NCI-H446 treated with DMSO at 0.1 percent for 48 hours (cell line): ENCODE data around the gene IL27RA.
"Not testable (repeated sequence)": the region's sequence is repeated elsewhere in the genome, so short reads cannot be mapped to it uniquely, and the experiment has no call there.

Experiments
- DNase-seq: peaks from one replicate; lab custom pipeline; 2025; lab: John Stamatoyannopoulos, UW

The IL27RA gene

DNA sequence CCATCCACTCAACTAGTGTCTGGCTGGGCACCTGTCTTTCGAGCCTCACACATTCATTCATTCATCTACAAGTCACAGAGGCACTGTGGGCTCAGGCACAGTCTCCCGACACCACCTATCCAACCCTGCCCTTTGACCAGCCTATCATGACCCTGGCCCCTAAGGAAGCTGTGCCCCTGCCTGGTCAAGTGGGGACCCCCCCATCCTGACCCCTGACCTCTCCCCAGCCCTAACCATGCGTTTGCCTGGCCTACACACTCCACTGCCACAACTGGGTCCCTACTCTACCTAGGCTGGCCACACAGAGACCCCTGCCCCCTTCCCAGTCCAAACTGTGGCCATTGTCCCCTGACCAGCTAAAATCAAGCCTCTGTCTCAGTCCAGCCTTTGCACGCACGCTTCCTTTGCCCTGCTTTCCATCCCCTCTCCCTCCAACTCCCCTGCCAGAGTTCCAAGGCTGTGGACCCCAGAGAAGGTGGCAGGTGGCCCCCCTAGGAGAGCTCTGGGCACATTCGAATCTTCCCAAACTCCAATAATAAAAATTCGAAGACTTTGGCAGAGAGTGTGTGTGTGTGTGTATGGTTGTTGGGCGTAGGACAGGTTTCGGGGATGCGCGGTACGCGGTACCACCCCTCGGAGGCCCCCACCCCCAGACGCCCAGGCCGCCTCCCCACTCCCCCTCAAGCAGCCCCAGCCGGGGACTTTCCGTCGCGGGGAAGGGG is 404 bp upstream of the IL27RA start:
- DNase-seq, result no peak

DNA sequence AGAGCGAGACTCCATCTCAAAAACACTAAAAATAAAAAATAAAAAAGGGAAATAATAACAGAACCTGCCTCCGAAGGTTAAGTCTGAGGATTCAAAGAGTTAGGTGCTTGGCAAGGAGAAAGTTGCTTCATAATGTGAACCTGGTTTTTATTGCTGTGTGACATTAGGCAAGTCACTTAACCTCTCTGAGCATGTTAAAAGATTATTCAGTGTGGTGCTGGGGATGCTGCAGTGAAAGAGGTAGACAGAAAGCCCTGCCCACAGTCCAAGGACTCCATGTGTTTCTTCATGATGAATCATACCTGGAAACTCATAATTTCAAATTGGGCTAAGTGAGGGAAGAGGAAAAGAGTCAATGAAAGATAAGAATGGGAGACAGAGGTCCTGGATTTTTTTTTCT is 2.4 kb downstream of the IL27RA start:
- no peak for DNase-seq

DNA sequence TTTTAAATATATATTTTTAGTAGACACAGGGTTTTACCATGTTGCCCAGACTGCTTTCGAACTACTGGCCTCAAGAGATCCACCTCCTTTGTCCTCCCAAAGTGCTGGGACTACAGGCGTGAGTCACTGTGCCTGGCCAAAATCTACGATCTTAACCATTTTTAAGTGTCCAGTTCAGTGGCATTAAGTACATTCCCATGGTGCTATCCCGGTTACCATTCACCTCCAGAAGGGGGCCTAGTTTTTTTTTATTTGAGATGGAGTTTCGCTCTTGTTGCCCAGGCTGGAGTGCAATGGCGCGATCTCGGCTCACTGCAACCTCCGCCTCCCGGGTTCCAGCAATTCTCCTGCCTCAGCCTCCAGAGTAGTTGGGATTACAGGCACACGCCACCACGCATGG is 3.6 kb downstream of the IL27RA start:
- DNase-seq, result not testable (repeated sequence)

GRCh38 chr19:14035706-14036105 is 4.1 kb downstream of the IL27RA start:
- no peak for DNase-seq

GRCh38 chr19:14039181-14039580 is 7.6 kb downstream of the IL27RA start:
- DNase-seq, result no peak

- not testable (repeated sequence) for DNase-seq
These were observed 11.4 kb downstream of the IL27RA start for GRCh38 chr19:14042659-14043608.

- not testable (repeated sequence) for DNase-seq
These were observed 16.3 kb downstream of the IL27RA start for GRCh38 chr19:14047866-14048265.

DNA sequence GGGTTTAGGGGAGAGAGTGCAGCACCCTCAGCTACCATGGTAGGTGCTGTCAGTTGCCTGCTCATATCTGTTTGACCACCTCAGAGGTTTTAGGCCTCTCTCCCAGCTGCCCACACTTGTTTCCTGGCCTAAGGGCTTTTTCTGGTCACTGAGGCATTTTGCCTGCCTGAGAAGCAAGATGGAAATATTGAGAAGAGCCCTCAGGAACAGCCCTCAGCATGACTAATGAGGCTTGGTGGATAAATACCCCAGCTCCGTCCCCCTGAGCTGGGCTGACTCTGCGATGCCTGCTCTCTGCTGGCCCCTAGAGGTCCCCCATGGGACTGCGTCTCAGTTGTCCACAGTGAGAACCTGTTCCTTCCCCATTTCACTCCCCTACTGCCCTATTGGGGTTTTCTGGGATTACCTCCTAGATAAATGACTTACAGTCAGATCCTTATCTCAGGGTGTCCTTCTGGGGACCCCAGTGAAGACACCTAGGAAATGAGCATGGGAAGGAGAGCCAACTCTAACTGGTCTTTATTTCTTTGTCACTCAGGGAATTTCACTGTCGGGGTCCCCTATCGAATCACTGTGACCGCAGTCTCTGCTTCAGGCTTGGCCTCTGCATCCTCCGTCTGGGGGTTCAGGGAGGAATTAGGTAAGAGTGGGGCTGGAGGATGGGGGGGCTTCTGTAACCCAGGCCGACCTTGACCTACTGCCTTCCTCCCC is 17.0 kb downstream of the IL27RA start:
- DNase-seq, result no peak

GRCh38 chr19:14050512-14050911 is 18.9 kb downstream of the IL27RA start:
- no peak for DNase-seq

GRCh38 chr19:14050961-14051360 is 19.4 kb downstream of the IL27RA start:
- DNase-seq, result not testable (repeated sequence)

DNA sequence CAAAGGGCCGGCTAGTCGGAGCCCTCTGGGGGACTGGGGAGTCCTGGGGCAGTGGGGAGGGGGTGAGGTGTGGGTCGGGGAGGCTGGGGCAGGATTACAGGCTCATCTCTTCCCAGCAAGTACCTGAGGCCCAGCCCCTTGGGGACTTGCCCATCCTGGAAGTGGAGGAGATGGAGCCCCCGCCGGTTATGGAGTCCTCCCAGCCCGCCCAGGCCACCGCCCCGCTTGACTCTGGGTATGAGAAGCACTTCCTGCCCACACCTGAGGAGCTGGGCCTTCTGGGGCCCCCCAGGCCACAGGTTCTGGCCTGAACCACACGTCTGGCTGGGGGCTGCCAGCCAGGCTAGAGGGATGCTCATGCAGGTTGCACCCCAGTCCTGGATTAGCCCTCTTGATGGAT is 20.4 kb downstream of the IL27RA start:
- DNase-seq, result no peak

GRCh38 chr19:14052470-14052869 is 20.9 kb downstream of the IL27RA start:
- DNase-seq, result no peak

GRCh38 chr19:14053032-14053431 is 21.5 kb downstream of the IL27RA start:
- no peak for DNase-seq

DNA sequence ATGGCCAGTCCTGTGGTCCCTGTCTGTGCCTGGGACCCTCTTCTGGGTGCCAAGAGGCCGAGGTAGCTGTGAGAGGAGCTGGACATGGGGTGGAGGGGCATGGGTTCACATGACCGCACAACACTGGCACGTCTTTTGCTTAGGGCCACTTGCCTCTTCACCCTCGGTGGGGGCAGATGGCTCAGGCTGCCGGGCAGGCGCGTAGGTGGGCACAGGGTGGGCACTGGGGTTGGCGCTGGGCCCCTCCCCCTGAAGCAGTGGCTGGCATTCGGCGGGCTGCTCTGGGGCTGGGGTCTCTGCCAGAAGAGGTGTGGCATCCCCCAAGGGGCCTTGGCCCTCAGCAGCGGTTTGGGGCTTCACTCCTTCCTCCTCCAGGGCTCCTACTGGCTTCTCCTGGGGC is 21.9 kb downstream of the IL27RA start:
- DNase-seq, result no peak

GRCh38 chr19:14054099-14054498 is 22.5 kb downstream of the IL27RA start:
- DNase-seq, result no peak

- DNase-seq, result no peak
These were observed 23.2 kb downstream of the IL27RA start for GRCh38 chr19:14054721-14055120.

- no peak for DNase-seq
These were observed 23.8 kb downstream of the IL27RA start for GRCh38 chr19:14055396-14055795.

DNA sequence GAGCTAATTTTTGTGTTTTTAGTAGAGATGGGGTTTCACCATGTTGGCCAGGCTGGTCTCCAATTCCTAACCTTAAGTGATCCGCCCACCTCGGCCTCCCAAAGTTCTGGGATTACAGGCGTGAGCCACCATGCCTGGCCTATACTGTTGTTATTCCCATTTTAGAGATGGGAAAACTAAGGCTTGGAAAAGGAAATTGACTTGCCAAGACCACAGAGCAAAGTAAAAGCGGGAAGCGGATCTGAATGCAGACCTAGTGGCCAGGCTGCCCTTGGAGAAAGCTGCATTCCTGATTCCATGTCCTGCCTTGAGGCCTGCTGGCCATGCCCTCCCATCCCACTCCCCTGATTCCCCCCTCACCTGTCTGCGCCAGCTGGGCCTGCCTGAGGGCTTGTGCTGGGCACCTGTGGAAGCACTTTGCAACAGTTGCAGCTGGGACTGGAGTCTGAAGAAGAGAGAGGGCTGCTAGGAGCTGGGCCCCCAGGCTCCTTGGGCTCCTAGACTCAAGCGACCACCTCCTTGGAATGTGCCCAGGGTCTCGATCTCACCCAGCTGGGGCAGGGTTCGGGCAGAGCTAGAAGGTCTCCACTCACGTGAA is 24.6 kb downstream of the IL27RA start:
- no peak for DNase-seq

DNA sequence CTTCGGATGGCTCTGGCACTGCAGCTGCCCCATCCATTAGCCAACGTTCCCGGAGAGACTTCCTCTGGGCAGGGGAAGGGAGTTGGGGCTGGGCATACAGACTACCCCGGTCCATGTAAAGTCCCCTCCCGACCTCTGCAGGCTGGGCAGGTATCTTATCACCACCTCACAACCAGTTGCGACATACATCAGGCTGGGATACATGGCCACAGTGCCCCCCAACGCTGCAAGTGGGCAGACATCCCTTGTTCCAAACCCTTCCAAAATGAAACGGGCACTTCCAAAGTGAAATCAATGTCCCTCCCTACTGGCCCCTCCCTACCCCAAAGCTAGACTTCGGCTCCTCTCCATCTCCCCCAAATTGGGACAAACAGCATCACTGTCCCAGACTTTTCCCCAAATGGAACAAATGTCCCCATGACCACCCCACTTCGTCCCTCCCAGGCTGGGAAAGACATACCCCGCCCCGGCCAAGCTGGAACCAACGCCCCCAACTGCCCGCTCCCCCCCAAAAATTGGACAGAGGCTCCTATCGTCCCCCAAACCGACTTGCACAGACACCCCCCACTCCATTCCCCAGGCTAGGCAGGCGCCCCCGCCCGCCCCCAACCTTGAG is 25.3 kb downstream of the IL27RA start:
- no peak for DNase-seq

DNA sequence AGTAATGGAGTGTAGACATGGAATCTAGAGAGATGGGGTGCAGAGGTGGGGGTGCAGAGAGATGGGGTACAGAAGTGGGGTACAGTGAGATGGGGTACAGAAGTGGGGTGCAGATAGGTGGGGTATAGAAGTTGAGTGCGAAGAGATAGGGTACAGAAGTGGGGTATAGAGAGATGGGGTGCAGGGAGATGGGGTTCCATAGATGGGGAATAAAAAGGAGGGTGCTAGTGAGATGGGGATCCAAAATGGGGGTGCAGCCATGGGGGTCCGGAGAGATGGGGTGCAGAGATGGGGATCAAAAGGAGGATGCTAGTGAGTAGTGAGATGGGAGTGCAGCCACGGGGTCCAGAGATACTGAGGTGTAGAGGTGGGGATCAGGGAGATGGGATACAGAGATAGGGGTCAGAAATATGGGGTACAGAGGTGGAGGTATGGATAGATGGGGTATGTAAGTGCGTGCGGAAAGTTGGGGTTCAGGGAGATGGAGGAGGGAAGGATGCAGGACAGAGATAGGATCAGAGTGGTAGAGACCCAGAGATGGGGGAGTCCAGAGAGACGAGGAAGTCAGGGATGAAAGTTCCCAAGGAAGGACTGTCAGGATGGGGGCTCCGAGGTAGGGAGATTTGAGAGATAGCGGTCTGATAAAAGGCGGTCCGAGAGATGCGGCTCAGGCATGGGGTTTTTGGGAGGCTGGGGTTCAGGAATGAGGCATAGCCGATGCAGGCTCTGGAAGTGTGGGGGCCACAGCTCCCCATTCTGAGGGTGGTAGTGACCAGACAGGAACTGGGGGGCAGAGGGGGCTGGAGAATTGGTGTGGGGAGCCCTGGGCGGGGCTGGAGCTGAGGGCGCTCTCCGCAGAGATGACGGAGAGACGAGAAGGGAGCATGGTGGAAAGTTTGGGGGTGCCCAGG is 26.9 kb downstream of the IL27RA start:
- no peak for DNase-seq

- DNase-seq, result no peak
These were observed 27.5 kb downstream of the IL27RA start for GRCh38 chr19:14059093-14059480.
